K562 (cell line): Measurements from ENCODE around the gene KRT81. TPM values are rescaled to one million over a fixed set of nuclear protein-coding genes. Genes with fewer than 3 reads are reported as not detected.
A peak's percentile ranks its signal among the peaks of the same experiment; 100 is the strongest.

Source experiments
- ATAC-seq: fragments of 200-7000 bp; cut with Tn5 transposase; 3 replicates; pipeline ENCODE4 v1.9.1; 2020; ENCODE audit warnings: moderate library complexity
- BruUV-seq: library from RNA; stranded (reverse); fragments of 400-500 nt; replicated peaks from 2 replicates; lab custom pipeline; 2021; lab: Mats Ljungman, UMichigan
- CTCF ChIA-PET: fragments of 300-600 bp; formaldehyde crosslinking; extraction: SDS; loops from one replicate; lab custom pipeline; 2021; ENCODE audit warnings: low intra/inter-chr PET ratio; lab: Yijun Ruan, JAX
- POLR2A ChIA-PET: fragments of 300-600, 350-650 bp; sonication (Branson Sonifier 250); formaldehyde crosslinking; extraction: SDS; loops from one replicate; lab custom pipeline; 2021; ENCODE audit warnings: antibody characterized with exemption, inconsistent platforms; lab: Yijun Ruan, JAX
- DNase-seq, 4 experiments: peaks; one replicate each; pipeline versions ENCODE4 v3.0.0 to v3.0.0-alpha.2; 2011 to 2018; ENCODE audit warnings: low spot score in 3 of 4, mixed read lengths in 3 of 4; ENCODE audit errors: extremely low read depth in 1 of 4
- FAIRE-seq: peaks from 2 replicates; lab custom pipeline; 2011; peaks lifted over from hg19 to GRCh38; lab: Jason Lieb, UNC
- H2AFZ ChIP-seq: 2 replicates; pipeline ENCODE4 v1.6.0; 2011; ENCODE audit warnings: low read depth, low read length, control low read depth, inconsistent platforms
- H3K27ac ChIP-seq: fragments of 200-600 bp; 3 replicates; pipeline ENCODE4 v1.8.0; 2011; ENCODE audit warnings: low read depth, mild to moderate bottlenecking, control low read depth, inconsistent platforms, low read length, moderate library complexity, mixed read lengths; ENCODE audit errors: extremely low read depth
- H3K27me3 ChIP-seq, 2 experiments: fragments of 300-600 bp in 1 of 2; 2 replicates in 1 of 2; 3 replicates in 1 of 2; pipeline versions ENCODE4 v1.6.0 to v1.8.0; 2011; ENCODE audit warnings: inconsistent platforms in 2 of 2, low read length in 2 of 2, mild to moderate bottlenecking in 1 of 2, mixed read lengths in 1 of 2, moderate library complexity in 1 of 2; ENCODE audit not compliant: control insufficient read depth in 2 of 2, insufficient read depth in 2 of 2
- H3K36me3 ChIP-seq: fragments of 300-600 bp; 3 replicates; pipeline ENCODE4 v1.8.0; 2011; ENCODE audit warnings: mild to moderate bottlenecking, low read length, inconsistent platforms; ENCODE audit not compliant: control insufficient read depth, insufficient read depth
- H3K4me1 ChIP-seq, 2 experiments: fragments of 200-600 bp in 1 of 2; replicated peaks in 1 of 2; 2 replicates in 1 of 2; 3 replicates in 1 of 2; pipeline versions ENCODE4 v1.5.1 to v1.8.0; 2011; ENCODE audit warnings: inconsistent platforms in 2 of 2, low read length in 2 of 2, mild to moderate bottlenecking in 1 of 2, mixed read lengths in 1 of 2, moderate library complexity in 1 of 2; ENCODE audit not compliant: control insufficient read depth in 2 of 2, insufficient read depth in 2 of 2
- H3K4me2 ChIP-seq: 2 replicates; pipeline ENCODE4 v1.6.1; 2011; ENCODE audit warnings: low read length, control low read depth, inconsistent platforms, mixed read lengths; ENCODE audit not compliant: insufficient read depth
- H3K4me3 ChIP-seq: fragments of 200-600 bp; sonication (generic), shearing (Covaris generic); 2 replicates; pipeline ENCODE4 v1.5.1; 2016; ENCODE audit warnings: control low read depth, inconsistent platforms
- H3K79me2 ChIP-seq: fragments of 200-600 bp; 3 replicates; pipeline ENCODE4 v1.8.0; 2011; ENCODE audit warnings: low read length, inconsistent platforms; ENCODE audit not compliant: control insufficient read depth, insufficient read depth
- H3K9ac ChIP-seq, 2 experiments: 2 replicates each; pipeline versions ENCODE4 v1.6.0 to v1.6.1; 2011; ENCODE audit warnings: low read depth in 2 of 2, low read length in 2 of 2, control low read depth in 1 of 2, inconsistent platforms in 1 of 2, mild to moderate bottlenecking in 1 of 2, mixed read lengths in 1 of 2; ENCODE audit not compliant: insufficient read depth in 1 of 2
- H3K9me1 ChIP-seq: one replicate; pipeline ENCODE4 v1.6.0; 2011; ENCODE audit warnings: inconsistent platforms, mild to moderate bottlenecking, low read length, moderate library complexity; ENCODE audit not compliant: control insufficient read depth, insufficient read depth
- H3K9me3 ChIP-seq: replicated peaks from 2 replicates; pipeline ENCODE4 v1.5.1; 2011; ENCODE audit warnings: low read depth, low read length, inconsistent platforms; ENCODE audit not compliant: control insufficient read depth, insufficient read depth
- H4K20me1 ChIP-seq: replicated peaks from 2 replicates; pipeline ENCODE4 v1.6.1; 2011; ENCODE audit warnings: low read length, inconsistent platforms, mixed read lengths; ENCODE audit not compliant: control insufficient read depth, insufficient read depth
- COPS2 ChIP-seq: fragments of 450-650 bp; conservative IDR thresholded peaks from 2 replicates; pipeline ENCODE4 v1.6.1; 2016; ENCODE audit warnings: mild to moderate bottlenecking, moderate library complexity
- E2F8 ChIP-seq: fragments of 450-650 bp; IDR thresholded peaks from 2 replicates; pipeline ENCODE4 v1.7.1; 2018; ENCODE audit warnings: mild to moderate bottlenecking, low read depth; ENCODE audit not compliant: partially characterized antibody
- EHMT2 ChIP-seq: fragments of 450-650 bp; IDR thresholded peaks from 2 replicates; pipeline ENCODE4 v1.6.1; 2018; ENCODE audit warnings: antibody characterized with exemption
- EZH2 ChIP-seq: IDR thresholded peaks from 2 replicates; pipeline ENCODE4 v1.6.1; 2012; ENCODE audit warnings: low read depth, mild to moderate bottlenecking, inconsistent platforms, low read length, borderline replicate concordance
- FOXA3 ChIP-seq, 2 experiments: fragments of 450-650 bp in 1 of 2; sonication (generic) in 1 of 2; formaldehyde crosslinking; IDR thresholded peaks in 1 of 2; conservative IDR thresholded peaks in 1 of 2; 2 replicates each; pipeline versions ENCODE4 v1.4.0 to v1.8.0; 2020 to 2022; ENCODE audit warnings: mild to moderate bottlenecking in 2 of 2, missing genetic modification reagents in 1 of 2
- GABPB1 ChIP-seq: sonication (generic); formaldehyde crosslinking; IDR thresholded peaks from 2 replicates; pipeline ENCODE4 v1.8.0; 2022; ENCODE audit warnings: mild to moderate bottlenecking, missing genetic modification reagents
- HDAC8 ChIP-seq: fragments of 450-650 bp; IDR thresholded peaks from 2 replicates; pipeline ENCODE4 v1.6.1; 2016; ENCODE audit warnings: mild to moderate bottlenecking, missing genetic modification characterization, moderate library complexity, missing compliant biosample characterization
- JUND ChIP-seq, 2 experiments: IDR thresholded peaks; 2 replicates in 1 of 2; 3 replicates in 1 of 2; pipeline ENCODE4 v1.6.1; 2011; ENCODE audit warnings: borderline replicate concordance in 2 of 2, low read depth in 2 of 2, low read length in 2 of 2, improper control_type of control experiment in 1 of 2, missing biosample characterization in 1 of 2, missing genetic modification characterization in 1 of 2, missing genetic modification reagents in 1 of 2
- MBD1 ChIP-seq: fragments of 250-450 bp; sonication (Bioruptor Pico); IDR thresholded peaks from 2 replicates; pipeline ENCODE4 v1.8.0; 2022; ENCODE audit warnings: inconsistent platforms
- RB1 ChIP-seq: fragments of 450-650 bp; IDR thresholded peaks from 2 replicates; pipeline ENCODE4 v1.6.1; 2017; ENCODE audit warnings: low read depth, mild to moderate bottlenecking
- XRCC4 ChIP-seq: IDR thresholded peaks from one replicate; pipeline ENCODE4 v1.6.1; 2011; ENCODE audit not compliant: insufficient read depth, insufficient read length; ENCODE audit errors: extremely low read depth
- ZNF239 ChIP-seq: fragments of 250-450 bp; sonication (Bioruptor Pico); IDR thresholded peaks from 2 replicates; pipeline ENCODE4 v1.4.0; 2020; ENCODE audit warnings: mild to moderate bottlenecking
- ZNF274 ChIP-seq: IDR thresholded peaks from 2 replicates; pipeline ENCODE4 v1.6.1; 2011; ENCODE audit warnings: low read depth, mild to moderate bottlenecking, low read length, moderate library complexity, borderline replicate concordance
- ZNF354B ChIP-seq: fragments of 250-450 bp; sonication (Bioruptor Pico); IDR thresholded peaks from 2 replicates; pipeline ENCODE4 v1.4.0; 2020
- ZNF449 ChIP-seq: fragments of 250-450 bp; sonication (Bioruptor Pico); IDR thresholded peaks from 2 replicates; pipeline ENCODE4 v1.8.0; 2022; ENCODE audit warnings: moderate library complexity, mild to moderate bottlenecking, inconsistent platforms
- WGBS: fragments of 100-300 bp; shearing (Covaris generic); methylation state at CpG from one replicate; pipeline ENCODE4 v1.1.6; 2016; ENCODE audit warnings: low coverage, mixed read lengths; ENCODE audit not compliant: insufficient coverage; ENCODE audit errors: missing lambda C conversion rate; 5-methylcytosine and 5-hydroxymethylcytosine counted together
- in situ Hi-C: fragments of 300-500 bp; cut with MboI; formaldehyde crosslinking; loops from 4 replicates; pipeline ENCODE4 v1.15.0; 2018; ENCODE audit warnings: inconsistent platforms, mixed read lengths
- intact Hi-C: fragments of 100-400 bp; cut with micrococcal nuclease; formaldehyde crosslinking; loops from 2 replicates; pipeline ENCODE4 v1.14.2; 2022
- polyA plus RNA-seq, 8 experiments: library from polyadenylated mRNA; depleted of rRNA in 4 of 8; stranded (reverse) in 5 of 8; unstranded in 3 of 8; fragments of >200 nt; fragmentation: Nextera tagmentation in 2 of 8; fragmentation: Illumina TruSeq in 1 of 8; extraction: Ambion mirVana in 2 of 8; extraction: Trizol in 1 of 8; gene quantifications; 2 replicates each; pipeline versions ENCODE4 v1.2.1 to v1.2.3, GENCODE V29; 2011 to 2014; ENCODE audit warnings: inconsistent platforms in 1 of 8, missing spikeins in 1 of 8
- total RNA-seq, 7 experiments: library from RNA; depleted of rRNA in 6 of 7; stranded (reverse); fragments of >200 nt in 6 of 7; fragmentation: Illumina TruSeq in 2 of 7; extraction: Trizol in 2 of 7; gene quantifications; 2 replicates each; pipeline versions ENCODE4 v1.2.1 to v1.2.3, GENCODE V29; 2011 to 2021; ENCODE audit warnings: low replicate concordance in 1 of 7

KRT81 gene
- total and polyA plus RNA-seq, 9 of the 15 experiments (the other 6 are each of a cell fraction or from before 2014, with no cell fraction given), result 0.27 TPM; not detected in 8

- no peaks in the 10 kb centered on the region for H3K79me2 ChIP-seq
- no peak overlapping the region for H2AFZ ChIP-seq
- no peaks in the 10 kb centered on the region for H3K9me1 ChIP-seq
- H3K4me1 ChIP-seq, result no peaks in the 10 kb centered on the region
- H3K9me3 ChIP-seq, result no peaks in the 10 kb centered on the region
- no peaks in the 10 kb centered on the region for H3K36me3 ChIP-seq
- peaks cover 5 to 29% of the 10 kb centered on the region in 2 experiments; a peak in 4 of 5 replicates for H3K27me3 ChIP-seq
- ATAC-seq (no peak), DNase-seq (no peak), FAIRE-seq (no peak)
- WGBS, result 7% methylated on average over 14 of the region's 14 CpGs
- no TSS peak for BruUV-seq
- in situ Hi-C loops (no loop called here), intact Hi-C loops (no loop called here)
- CTCF ChIA-PET, result no interaction called here
- H3K27ac ChIP-seq, result no peak overlapping the region
- no peaks in the 10 kb centered on the region; the same call in 1 of the 2 replicates for H4K20me1 ChIP-seq
- no peak overlapping the region for H3K9ac ChIP-seq
- POLR2A ChIA-PET, result no interaction called here
- no peak overlapping the region for H3K4me2 ChIP-seq
- no peak overlapping the region for H3K4me3 ChIP-seq
- TF ChIP-seq HDAC8 (no peak), GABPB1 (no peak), JUND (IDR thresholded peaks at IDR 0.05; ENCODE audit: borderline replicate concordance, low read depth, low read length) (no peak), JUND (tag; IDR thresholded peaks at IDR 0.05; ENCODE audit: borderline replicate concordance, low read depth, low read length) (no peak), ZNF274 (no peak), ZNF449 (CRISPR knock-in tag) (no peak), XRCC4 (no peak), EZH2 (no peak), E2F8 (no peak), COPS2 (no peak), EHMT2 (peak; percentile 74; the same call in 1 of the 2 replicates), RB1 (no peak), MBD1 (CRISPR knock-in tag) (no peak), ZNF239 (CRISPR knock-in tag) (no peak), ZNF354B (CRISPR knock-in tag) (no peak), FOXA3 (CRISPR knock-in tag; conservative IDR thresholded peaks at IDR 0.05 in 1 of 2, IDR thresholded peaks at IDR 0.05 in 1 of 2) (no peak)
These were observed 9.7 kb upstream of the KRT81 start for GRCh38 chr12:52300796-52301691.
